ENCODE measurements around the gene C10orf143. TPM values are rescaled to one million over a fixed set of nuclear protein-coding genes. Genes with fewer than 3 reads are reported as not detected.

The C10orf143 gene
- total and polyA plus RNA-seq, 2 of the 4 experiments (the other 2 are of a cell fraction): 0.36 to 0.60 TPM

- dilution Hi-C loops (cut with HindIII; ENCODE audit: low sequenced_read_pairs, unreplicated experiment) (no loop called here), intact Hi-C loops (cut with micrococcal nuclease) (no loop called here), in situ Hi-C loops (cut with MboI; ENCODE audit: low sequenced_read_pairs) (no loop called here)
- no peak overlapping the region for H3K18ac ChIP-seq (ENCODE audit: low read depth, low read length)
- H3K4me3 ChIP-seq (ENCODE audit: insufficient read depth, low read depth, low read length): no peak overlapping the region
- H3K14ac ChIP-seq (replicated peaks; ENCODE audit: low read depth, low read length): no peak overlapping the region
- TF ChIP-seq MXI1 (IDR thresholded peaks at IDR 0.05; ENCODE audit: borderline replicate concordance, low read depth, low read length) (no peak), BHLHE40 (IDR thresholded peaks at IDR 0.05; ENCODE audit: low read depth, low read length) (no peak), RFX5 (IDR thresholded peaks at IDR 0.05; ENCODE audit: low read depth, low read length) (no peak), SMC3 (IDR thresholded peaks at IDR 0.05; ENCODE audit: low read depth, low read length) (no peak), POLR2A (IDR thresholded peaks at IDR 0.05; ENCODE audit: low read depth, low read length) (no peak), CEBPB (IDR thresholded peaks at IDR 0.05; ENCODE audit: low read depth, low read length) (no peak)
- H3K9ac ChIP-seq (ENCODE audit: low read depth, low read length): no peak overlapping the region
- H2BK120ac ChIP-seq (ENCODE audit: low read depth, low read length): no peak overlapping the region
- H3K23ac ChIP-seq (ENCODE audit: low read depth, low read length): no peak overlapping the region
- H3K4ac ChIP-seq (ENCODE audit: low read depth, low read length): no peak overlapping the region
- ChIA-PET POLR2A (ENCODE audit: unreplicated experiment) (interaction anchor here (0.6 kb wide), 1 partner anchor 344 kb away, joined by 3 read pairs; no protein-coding TSS in a partner anchor), CTCF (no interaction called here)
- H4K91ac ChIP-seq (ENCODE audit: insufficient read depth, low read depth, low read length): no peak overlapping the region
- no CpG with 5 or more reads among the region's 6 CpGs for WGBS, 2 experiments (ENCODE audit: extremely low coverage in 2 of 2, insufficient read length in 1 of 2)
- no peak overlapping the region for H3K56ac ChIP-seq (ENCODE audit: extremely low read depth, insufficient read depth, low read length)
- ATAC-seq (ENCODE audit: low read depth) (no peak), DNase-seq (no peak)
- H3K4me2 ChIP-seq (ENCODE audit: low read depth, low read length): no peak overlapping the region
- no peaks in the 10 kb centered on the region for H3K9me1 ChIP-seq (ENCODE audit: insufficient read depth, low read length)
- no peak overlapping the region for H3K27ac ChIP-seq (ENCODE audit: insufficient read depth, low read length)
- no peak overlapping the region for H2BK5ac ChIP-seq (ENCODE audit: low read depth, low read length, poor library complexity, severe bottlenecking)
- no peak overlapping the region for H2AK5ac ChIP-seq (ENCODE audit: low read depth, low read length)
- H3K9me3 ChIP-seq (ENCODE audit: control insufficient read depth, insufficient read depth, low read length): peaks cover 4% of the 10 kb centered on the region; the same call in 1 of the 2 replicates
- no TSS peak for BruUV-seq (replicated peaks)
- no peak overlapping the region for H2BK15ac ChIP-seq (ENCODE audit: low read depth, low read length)
- no peak overlapping the region for H4K5ac ChIP-seq (ENCODE audit: low read depth, low read length)
- no peak overlapping the region for H2AFZ ChIP-seq (replicated peaks; ENCODE audit: low read length, poor library complexity)
- H3K27me3 ChIP-seq (ENCODE audit: control insufficient read depth, insufficient read depth, low read length): no peaks in the 10 kb centered on the region
- H2BK20ac ChIP-seq (ENCODE audit: low read depth, low read length): no peak overlapping the region
- H3K79me1 ChIP-seq (ENCODE audit: low read depth in 1 of 2, low read length in 2 of 2): no peaks in the 10 kb centered on the region
- H4K8ac ChIP-seq (ENCODE audit: low read depth in 2 of 2, low read length in 2 of 2): no peak overlapping the region
- H3K36me3 ChIP-seq (ENCODE audit: control insufficient read depth, insufficient read depth, low read length): no peaks in the 10 kb centered on the region
- H4K20me1 ChIP-seq (ENCODE audit: insufficient read depth, low read length): no peaks in the 10 kb centered on the region
- H2AK9ac ChIP-seq (replicated peaks; ENCODE audit: low read depth, low read length, poor library complexity): no peak overlapping the region
- H3K4me1 ChIP-seq (ENCODE audit: control insufficient read depth, insufficient read depth, low read length): no peaks in the 10 kb centered on the region
Observed at GRCh38 chr10:130067893-130068292, 42.7 kb downstream of the C10orf143 start.
